KG1 (cell line): ENCODE measurements around the gene CTSZ.

Experiments
- DNase-seq: peaks from one replicate; lab custom pipeline; 2025; lab: John Stamatoyannopoulos, UW

The CTSZ gene

DNA sequence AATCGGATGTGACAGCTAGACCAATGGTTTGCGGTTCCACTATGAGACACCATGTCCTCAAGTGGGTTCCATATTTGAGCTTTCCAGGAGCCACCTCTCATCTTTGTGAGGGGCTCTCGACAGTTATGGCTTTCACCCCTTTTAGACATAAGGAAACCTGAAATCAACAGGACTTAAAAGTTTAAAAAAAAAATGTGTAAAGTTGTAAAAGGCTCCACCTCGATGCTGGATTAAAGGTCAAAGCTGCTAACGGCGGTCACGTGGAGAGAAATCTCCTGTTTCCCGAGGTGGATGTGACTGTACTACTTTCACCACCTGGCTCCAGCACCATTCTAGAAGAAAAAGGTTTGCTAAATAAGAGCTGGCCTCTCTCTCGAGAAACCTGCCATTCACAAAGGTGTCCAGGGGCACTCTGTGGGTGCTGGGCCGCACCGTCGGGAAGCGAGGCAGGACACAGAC is 24.5 kb upstream of the CTSZ start:
- no peak for DNase-seq

DNA sequence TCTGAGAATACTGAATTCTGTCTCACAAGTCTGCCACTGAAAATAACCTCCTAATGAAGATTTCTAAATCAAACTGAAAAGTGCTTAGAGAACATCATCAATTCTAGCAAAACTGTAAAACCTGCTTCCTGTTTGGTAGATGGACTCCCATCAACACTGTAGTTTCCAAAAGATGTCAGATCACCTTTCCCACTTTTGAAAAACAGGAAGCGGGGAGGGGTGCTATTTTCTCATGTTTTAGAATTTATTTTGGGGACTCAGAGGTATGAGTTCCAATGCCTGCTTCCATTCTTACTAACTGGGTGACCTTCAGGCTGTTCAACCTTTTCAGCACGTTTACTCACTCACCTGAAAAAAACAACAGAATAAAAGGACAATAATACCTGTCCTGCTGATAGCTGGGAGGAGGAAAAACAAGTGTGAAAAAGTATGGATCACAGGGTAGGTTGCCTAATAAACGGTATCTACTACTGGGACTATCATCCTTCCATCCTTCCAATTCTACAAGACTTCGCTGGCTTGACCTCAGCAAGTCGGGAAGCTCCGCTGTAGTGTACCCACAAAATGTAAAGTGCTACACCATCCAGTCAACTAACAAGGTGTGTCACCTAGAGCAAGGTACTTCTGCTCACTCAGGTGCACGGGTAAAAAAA is 24.0 kb upstream of the CTSZ start:
- DNase-seq, result no peak

DNA sequence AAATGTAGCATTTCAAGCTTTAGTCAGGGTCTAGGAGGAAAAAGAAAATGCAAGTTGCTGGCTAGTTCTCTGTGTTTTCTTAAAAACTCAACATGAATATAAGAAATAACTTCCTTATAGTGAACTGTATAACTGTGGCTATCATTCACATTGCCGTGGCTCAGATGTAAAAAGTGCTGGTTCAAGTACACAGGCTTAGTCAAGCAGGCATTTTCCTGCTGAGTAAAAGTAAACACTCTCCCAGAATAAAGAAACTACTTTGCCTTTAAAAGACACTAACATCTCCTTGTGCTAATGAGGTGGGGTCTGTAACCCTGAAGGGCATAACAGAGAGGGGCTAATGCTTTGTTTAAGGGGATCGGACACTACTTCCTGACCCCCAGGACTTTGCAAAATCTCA is 21.8 kb upstream of the CTSZ start:
- DNase-seq, result no peak

DNA sequence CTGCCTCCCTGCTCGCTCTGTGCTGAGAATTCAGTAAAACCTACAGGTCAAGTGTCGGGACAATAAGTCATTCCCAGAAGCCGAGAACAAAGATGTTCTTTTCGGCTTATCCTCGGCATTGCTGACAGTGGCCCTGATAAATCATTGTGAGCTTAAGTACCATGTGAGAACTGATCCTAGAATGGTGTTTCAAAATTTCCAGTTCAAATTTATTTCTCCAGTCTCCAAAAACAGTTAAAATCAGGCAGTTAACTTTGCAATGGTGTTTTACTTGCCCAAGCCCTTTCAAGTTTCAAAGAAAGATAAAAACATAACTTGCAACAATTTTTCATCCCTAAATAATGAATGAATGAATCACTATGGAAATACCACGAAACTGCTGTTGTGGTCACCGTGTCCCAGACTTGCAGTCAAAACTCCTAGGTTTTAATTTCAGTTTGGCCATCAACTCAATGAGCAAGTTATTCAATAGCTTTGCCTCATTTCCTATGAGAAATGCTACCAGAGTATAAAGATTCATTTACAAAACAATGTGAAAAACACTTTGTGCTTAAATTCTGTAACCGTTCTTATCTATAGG is 20.8 kb upstream of the CTSZ start:
- DNase-seq, result no peak

DNA sequence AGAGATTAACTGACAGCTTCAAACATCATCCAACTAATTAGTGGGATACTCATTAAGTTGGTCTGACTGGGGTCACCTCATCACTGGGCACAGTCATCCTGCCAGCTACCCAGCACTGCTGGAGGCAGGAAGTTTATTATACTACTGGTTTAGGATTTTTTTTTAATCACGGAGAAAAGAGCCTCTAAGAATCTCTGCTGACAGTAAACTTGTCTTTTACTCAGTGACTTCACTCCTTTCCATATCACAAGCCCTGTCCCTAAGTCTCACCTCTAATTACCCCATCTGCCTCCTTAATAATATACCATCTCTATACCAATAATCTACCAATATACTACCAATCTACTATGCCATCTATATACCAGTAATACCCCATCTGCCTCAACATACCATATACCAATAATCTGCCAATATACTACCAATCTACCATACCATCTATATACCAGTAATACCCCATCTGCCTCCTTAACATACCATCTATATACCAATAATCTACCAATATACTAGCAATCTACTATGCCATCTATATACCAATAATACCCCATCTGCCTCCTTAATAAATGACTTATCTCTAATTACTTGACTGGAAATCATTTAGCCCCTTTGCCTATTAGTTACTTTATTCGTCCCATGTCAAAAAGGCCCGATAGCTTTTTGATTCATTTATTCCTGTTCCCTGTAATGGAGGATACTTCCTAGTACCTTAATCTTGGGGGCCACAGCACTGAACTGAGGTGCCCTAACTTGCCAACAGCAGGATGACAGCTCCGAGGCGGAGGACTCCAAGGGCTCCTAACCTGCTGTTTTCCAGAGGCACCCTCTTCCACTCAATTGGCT is 20.1 kb upstream of the CTSZ start:
- DNase-seq, result no peak

DNA sequence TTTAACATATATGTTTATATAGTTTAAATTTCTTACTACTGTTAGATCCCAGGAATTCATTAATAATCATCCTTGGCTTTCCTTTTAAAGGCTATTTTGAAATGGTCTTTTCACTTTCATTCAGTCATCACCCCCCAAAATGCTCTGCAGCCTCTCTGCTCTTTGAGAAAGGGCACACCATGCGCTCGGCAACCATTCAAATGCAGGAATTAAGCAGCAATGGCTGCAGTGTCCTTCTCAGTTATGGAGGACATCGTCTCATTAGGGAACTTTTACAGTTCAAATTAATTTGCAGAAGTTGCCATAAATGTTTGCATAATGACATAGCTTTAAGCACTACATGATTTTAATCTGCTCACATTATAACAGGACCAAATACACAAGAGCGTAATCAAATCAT is 18.5 kb upstream of the CTSZ start:
- DNase-seq, result no peak

DNA sequence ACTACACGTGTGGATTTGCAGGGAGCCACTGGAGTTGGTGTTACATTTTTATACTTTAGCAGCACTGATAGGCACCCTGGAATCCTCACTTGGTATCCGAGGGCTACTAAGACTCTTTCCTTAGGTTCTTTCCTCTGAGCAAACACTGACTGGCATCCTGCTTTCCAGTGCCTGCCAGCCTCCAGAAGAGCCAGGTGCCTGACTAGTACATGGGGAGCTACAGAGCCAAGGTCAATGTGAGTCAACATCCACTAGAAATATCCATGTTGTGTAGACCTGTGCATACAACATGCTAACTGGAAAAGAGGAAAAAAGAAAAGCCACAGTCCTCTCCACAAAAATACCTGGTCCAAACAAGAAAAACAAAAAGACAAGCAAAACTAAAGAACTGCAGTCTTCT is 18.0 kb upstream of the CTSZ start:
- DNase-seq, result no peak

DNA sequence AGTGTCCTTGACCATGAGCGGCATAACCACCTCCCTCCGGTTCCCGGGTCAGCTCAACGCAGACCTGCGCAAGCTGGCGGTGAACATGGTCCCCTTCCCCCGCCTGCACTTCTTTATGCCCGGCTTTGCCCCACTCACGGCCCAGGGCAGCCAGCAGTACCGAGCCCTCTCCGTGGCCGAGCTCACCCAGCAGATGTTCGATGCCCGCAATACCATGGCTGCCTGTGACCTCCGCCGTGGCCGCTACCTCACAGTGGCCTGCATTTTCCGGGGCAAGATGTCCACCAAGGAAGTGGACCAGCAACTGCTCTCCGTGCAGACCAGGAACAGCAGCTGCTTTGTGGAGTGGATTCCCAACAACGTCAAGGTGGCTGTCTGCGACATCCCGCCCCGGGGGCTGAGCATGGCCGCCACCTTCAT is 17.1 kb upstream of the CTSZ start:
- no peak for DNase-seq

DNA sequence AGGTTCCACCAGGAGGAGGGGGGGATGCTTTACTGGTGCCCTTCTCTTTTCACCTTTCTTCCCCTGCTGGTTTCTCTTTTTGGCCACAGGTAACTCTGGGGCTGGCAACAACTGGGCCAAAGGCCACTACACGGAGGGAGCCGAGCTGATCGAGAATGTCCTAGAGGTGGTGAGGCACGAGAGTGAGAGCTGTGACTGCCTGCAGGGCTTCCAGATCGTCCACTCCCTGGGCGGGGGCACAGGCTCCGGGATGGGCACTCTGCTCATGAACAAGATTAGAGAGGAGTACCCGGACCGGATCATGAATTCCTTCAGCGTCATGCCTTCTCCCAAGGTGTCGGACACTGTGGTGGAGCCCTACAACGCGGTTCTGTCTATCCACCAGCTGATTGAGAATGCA is 16.6 kb upstream of the CTSZ start:
- no peak for DNase-seq

DNA sequence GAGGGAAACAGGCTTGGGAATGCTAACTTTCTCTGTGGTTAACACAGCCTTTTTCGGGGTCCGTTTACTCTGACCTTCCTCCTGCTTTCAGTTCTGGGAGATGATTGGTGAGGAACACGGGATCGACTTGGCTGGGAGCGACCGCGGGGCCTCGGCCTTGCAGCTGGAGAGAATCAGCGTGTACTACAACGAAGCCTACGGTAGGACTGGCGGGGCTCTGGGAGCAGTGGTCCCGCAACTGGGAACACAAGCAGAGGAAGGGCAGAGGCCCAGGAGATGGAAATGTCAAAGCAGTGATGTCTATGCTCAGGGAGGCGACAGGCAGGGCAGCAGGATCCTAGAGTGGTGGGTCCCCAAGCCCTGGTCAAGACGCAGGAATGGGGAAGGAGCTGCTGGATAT is 15.7 kb upstream of the CTSZ start:
- DNase-seq, result no peak

DNA sequence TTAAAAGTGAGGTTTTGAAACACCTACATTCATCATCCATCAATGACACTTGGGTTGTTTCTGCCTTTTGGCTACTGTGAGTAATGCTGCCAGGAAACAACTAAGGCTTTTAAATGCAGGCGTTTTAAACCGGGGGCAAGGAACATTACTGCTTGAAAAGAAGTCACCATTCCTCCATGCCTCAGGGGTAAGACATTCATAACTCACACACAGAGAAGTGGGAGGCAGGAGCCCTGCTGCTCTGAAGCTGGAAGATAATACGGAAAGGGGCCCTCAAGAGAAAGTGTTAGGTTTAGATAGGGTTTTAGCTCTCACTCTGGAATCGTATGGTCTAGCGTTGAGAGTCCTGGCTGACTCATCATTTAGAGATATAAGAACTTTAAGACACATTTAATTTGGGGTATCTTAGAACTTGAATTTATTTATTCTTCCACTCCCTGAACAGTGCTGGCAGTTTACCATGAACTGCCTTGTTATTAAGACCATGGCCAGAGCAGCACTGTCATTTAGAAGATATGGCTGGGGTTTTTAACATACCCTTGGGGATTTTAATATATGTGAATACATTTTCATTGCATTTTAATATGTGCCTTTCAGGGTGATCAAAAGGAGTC is 14.0 kb upstream of the CTSZ start:
- DNase-seq, result no peak

DNA sequence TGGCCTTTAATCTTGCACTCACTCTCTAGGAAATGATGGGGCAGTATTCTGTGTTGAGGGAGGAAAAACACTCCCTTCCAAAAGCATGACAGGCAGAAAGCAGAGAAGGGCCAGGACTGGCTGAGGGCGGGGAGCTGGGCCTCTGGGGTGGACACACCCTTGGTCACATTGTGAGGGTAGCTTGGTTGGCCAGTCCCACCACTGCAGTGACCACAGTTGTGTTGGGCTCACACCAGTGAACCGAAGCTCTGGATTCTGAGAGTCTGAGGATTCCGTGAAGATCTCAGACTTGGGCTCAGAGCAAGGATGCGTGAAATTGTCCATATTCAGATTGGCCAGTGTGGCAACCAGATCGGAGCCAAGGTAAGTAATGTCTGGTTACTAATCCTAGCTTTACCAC is 12.2 kb upstream of the CTSZ start, which contains the start of gene TUBB1:
Gene TUBB1, plus strand, starts transcription at position 213 of the 400 bp plus-strand sequence. Its CDS starts 94 bp downstream, at position 307.
- DNase-seq, result no peak

DNA sequence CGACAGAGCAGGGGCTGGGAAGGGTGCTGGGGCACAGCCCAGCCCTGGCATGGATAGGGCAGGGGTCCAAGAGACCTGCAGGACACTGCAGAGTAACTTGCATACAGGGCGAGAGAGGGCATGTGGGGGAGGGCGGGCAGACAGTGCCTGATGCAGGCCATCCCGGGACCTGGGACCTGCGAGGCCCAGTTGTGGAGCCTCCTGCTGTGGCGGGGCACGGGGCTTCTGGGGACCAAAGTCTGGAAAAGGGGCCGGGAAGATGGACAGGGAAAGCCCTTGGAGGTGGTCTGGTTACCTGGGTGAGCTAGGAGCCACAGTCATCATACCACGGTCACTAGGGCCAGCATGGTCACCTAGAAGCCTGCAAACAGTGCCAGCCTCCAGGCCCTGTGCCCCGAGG is 11.8 kb upstream of the CTSZ start:
- no peak for DNase-seq

DNA sequence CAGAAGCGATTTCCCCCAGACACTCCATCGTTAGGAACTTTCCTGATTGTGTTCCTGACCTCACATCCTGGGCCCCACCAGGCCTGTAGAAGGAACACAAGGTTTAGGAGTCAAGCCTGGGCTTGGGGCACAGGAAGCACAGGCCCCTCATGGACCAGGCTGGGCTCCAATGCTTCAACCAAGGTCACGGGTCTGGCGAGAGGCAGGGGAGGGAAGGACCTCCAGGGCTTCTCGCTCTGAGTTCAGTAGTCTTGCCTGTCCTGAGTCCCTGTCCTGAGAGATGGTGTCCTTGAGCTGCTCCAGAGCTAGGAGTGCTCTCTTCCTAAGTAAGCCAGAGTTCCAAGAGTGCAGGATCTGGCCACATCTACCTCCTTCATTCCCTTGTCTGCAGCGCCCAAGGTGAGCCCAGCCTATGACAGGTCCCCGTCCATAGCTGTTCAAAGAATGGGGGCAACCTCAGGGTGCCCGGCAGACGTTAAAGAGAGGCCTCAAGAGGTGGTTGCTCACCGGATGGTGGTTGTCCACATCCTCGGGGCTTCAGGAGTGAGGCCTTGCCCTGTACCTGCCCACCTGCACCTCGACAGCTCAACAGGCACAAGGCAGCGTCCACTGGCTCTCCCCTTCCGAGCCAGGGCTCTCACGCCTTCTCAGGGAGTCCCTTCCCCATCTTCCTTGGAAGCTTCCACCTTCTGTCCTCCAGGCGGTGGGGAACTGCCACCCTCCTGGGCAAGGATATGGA is 10.6 kb upstream of the CTSZ start:
- no peak for DNase-seq

DNA sequence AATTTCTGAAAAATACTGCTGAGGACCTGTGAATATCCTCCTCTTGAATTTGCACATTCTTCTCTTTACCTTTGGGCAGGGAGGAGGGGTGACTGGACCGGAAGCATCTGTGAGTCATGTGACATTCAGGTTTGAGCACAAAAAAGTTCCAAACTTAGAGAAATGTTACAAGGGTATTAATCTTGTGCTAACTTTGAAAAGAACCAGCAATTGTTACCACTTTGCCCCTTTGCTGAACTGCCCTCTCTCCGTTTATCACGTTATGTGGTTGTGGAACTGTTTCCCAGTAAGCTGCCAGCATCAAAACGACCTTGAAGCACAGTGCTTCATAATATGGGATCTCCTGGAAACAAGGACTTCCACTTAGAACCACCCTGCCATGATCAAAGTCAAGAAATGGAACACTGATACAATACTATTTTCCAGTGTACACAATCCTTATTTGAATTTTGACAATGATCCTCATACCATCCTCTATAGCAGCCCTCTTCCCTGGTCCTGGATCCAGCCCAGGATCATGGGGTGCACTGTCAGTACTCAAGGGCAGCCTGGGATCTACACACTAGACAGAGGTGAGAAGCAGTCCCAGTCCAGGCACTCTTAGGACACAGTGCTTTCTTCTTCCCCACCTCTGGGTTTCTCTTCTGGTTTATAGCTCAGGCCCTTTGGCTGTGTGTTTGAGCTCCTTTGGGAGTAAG is 9.9 kb upstream of the CTSZ start:
- DNase-seq, result no peak

DNA sequence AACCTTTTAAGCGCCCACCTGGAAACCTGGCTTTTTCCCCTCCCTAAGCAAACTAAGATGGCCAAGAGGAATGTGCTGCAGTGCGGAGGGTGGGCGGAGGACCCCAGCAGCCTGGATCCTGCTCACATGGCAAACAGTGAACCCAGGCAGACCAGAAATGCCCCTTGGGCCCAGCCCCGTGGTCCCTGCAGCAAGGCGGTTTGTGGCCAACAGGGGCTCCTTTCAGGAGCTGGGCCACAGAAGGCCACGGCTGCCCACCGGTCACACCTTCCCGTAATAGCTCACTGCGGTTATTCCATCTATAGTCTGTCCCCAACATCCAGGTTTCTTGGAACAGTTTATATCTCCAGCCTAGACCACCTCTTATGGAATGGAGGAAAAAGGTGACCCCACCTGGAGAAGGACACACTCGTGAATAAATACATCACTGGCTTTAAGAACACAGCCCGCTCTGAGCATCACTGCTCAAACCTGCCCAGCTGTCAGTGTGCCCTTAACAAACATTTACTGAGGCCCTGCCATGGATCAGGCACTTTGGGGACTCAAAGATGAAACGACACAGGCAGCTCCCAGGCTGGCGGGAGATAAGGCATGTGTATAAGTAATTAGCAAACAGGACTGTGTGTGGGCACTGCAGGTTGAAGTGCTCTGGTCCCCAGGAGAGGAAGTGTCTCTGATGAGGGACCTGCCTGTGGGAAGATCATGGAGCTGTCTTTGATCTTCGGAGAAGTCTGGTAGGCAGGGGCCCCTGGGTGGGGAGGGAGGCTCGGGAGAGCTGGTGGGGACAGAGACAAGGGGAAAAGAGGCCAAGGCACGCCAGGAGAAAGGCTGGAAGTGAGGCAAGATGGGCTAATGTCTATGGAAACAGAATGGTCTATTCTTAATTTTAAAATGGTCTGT is 9.0 kb upstream of the CTSZ start:
- DNase-seq, result no peak

DNA sequence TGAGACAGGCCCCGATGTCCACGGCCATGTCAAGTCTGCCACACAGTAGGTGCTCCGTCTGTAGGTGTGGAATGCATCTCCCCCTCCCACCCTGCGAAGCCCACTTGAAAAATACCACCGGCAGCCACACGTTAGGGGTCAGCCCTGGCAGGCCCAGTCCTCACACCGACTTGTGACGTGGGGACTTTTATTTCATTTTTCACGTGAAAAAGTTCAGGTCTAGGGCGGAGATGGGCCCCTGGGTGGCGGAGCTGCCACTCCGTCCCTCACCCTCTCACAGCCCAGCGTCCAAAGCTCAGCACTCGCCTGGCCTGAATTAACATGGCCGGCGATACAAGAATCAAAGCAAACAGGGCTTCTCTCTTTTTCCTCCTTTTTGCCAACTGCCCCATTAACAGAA is 8.4 kb upstream of the CTSZ start:
- no peak for DNase-seq

DNA sequence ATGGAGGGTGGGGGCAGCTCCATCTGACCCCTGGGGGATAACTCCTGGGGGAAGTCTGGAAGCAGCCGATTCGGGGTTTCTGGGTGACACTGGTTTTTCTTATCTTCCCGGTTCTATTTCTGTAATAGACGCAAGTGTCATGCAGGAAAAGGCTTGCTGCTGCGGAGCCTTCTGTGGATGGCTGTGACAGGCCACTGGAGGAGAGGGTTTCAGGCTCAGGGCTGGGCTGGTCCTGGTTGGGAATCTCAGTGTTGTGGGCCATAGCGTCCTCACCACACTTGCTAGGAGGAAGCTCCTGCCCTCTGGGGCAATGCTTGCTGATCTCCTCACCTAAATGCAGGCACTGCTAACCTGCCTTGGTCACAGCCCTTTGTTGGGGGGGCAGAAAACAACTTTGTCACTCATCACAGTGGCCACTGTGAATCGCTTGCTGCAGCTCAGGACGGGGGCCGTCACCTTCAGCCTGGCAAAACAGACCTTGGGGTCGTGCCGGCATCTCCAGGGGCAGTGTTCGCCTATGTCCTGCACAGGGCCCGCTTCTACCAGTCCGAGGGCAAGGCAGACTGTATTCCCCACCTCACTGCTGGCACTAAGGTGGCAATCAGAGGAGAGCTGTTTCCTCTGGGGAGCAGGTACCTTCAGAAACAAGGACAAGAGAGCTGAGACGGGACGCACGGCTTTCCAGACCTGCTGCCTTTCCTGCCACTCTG is 7.8 kb upstream of the CTSZ start:
- no peak for DNase-seq

DNA sequence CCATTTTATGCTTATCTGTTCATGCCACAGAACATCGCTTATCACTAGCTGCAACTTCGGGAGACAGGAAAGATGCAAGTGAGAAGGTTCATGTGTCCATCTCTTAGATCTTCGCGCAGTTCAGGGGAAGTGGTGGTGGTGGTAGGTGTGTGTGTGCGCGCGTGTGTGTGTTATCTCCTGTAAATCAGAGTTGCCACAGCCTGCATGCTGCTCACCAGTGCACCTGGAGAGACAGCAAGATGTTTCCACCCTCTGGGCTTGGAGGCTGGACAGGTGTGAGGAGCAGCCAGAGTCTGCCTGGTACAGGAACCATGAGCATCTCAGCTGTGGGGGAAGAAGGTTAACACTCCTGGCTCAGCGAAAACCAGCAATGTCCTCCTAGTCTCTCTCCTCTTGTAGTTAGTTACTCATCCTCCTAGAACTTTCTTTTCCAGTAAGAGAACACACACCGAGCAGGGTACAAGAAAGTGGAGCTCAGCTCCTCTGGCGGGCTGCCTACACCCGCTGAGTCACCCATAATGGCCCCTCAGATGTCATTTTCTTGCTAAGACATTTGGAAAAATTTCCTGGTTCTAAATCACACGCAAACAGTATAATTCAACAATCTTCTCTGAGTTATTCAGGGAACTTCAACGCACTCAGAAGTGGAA is 7.0 kb upstream of the CTSZ start:
- DNase-seq, result no peak
